Measurements from ENCODE around the gene ESYT1. TPM values are rescaled to one million over a fixed set of nuclear protein-coding genes. Genes with fewer than 3 reads are reported as not detected.

Gene ESYT1, protein sequence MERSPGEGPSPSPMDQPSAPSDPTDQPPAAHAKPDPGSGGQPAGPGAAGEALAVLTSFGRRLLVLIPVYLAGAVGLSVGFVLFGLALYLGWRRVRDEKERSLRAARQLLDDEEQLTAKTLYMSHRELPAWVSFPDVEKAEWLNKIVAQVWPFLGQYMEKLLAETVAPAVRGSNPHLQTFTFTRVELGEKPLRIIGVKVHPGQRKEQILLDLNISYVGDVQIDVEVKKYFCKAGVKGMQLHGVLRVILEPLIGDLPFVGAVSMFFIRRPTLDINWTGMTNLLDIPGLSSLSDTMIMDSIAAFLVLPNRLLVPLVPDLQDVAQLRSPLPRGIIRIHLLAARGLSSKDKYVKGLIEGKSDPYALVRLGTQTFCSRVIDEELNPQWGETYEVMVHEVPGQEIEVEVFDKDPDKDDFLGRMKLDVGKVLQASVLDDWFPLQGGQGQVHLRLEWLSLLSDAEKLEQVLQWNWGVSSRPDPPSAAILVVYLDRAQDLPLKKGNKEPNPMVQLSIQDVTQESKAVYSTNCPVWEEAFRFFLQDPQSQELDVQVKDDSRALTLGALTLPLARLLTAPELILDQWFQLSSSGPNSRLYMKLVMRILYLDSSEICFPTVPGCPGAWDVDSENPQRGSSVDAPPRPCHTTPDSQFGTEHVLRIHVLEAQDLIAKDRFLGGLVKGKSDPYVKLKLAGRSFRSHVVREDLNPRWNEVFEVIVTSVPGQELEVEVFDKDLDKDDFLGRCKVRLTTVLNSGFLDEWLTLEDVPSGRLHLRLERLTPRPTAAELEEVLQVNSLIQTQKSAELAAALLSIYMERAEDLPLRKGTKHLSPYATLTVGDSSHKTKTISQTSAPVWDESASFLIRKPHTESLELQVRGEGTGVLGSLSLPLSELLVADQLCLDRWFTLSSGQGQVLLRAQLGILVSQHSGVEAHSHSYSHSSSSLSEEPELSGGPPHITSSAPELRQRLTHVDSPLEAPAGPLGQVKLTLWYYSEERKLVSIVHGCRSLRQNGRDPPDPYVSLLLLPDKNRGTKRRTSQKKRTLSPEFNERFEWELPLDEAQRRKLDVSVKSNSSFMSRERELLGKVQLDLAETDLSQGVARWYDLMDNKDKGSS
- total RNA-seq (2022; extraction: Qiagen RNA extraction; ENCODE audit: low read depth) = 59.0 to 74.9 TPM (median 65.7 TPM) in 5 replicates

DNA sequence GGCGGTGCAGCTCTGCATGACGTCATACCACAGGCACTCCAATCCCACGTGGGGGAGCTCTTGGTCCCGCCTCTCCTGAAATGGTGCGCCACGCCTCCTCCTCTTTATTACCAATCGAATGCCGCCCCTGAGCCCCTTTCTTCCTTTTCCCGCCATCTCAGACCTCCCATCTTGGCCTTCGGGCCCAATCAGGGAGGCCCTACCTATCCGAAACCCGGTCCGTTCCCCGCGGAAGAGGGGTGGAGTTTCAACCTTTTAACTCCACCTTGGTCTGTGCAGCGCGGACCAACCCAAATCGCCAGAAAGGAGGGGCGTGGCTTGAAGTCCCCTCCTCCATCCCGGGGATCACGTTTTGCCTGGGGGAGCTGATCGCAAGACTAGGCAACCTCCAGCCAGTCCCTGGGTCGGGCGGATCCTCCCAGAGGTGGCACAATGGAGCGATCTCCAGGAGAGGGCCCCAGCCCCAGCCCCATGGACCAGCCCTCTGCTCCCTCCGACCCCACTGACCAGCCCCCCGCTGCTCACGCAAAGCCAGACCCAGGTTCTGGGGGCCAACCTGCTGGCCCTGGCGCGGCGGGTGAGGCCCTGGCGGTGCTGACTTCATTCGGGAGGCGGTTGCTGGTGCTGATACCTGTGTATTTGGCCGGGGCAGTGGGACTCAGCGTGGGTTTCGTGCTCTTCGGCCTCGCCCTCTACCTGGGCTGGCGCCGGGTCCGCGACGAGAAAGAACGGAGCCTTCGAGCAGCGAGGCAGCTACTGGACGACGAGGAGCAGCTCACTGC, at the start of gene ESYT1:
Gene ESYT1 (plus strand): TSS at position 380 of the 782 bp plus-strand sequence. CDS start 53 bp downstream, at position 433.

GRCh38 chr12:56079723-56080555, 48.1 kb upstream of the ESYT1 start, which contains the start of gene ERBB3:
Gene ERBB3, plus strand, starts transcription at chr12:56080165. Its CDS starts 136 bp downstream, at chr12:56080301.

DNA sequence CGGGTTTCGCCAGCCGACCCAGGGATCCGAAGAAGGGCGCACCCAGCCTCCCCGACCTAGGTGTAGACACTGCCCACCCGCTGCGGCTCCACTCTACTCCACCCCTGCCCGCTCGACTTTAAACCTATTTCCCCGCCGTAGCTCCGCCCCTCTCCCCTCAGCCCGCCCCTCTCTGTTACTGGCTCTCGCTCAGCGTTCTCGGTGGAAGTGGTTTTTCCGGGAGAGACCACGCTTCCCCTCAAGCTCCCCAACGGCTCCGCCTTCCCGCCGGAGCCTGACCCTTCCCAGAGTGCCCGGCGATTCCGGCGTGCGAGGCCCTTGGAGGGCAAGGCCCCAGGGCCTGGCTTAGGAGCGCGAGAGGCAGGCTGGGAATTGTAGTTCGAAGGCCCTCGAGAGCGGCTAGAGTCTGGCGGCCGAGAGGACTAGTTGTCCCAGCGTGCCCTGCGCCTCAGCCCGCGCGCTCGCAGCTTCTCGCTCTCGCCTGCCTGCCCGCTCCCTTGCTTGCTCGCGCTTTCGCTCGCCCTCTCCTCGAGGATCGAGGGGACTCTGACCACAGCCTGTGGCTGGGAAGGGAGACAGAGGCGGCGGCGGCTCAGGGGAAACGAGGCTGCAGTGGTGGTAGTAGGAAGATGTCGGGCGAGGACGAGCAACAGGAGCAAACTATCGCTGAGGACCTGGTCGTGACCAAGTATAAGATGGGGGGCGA, 23.8 kb upstream of the ESYT1 start, which contains the start of gene PA2G4:
Gene PA2G4 (plus strand): TSS at position 451 of the 706 bp plus-strand sequence. CDS start 179 bp downstream, at position 630.

DNA sequence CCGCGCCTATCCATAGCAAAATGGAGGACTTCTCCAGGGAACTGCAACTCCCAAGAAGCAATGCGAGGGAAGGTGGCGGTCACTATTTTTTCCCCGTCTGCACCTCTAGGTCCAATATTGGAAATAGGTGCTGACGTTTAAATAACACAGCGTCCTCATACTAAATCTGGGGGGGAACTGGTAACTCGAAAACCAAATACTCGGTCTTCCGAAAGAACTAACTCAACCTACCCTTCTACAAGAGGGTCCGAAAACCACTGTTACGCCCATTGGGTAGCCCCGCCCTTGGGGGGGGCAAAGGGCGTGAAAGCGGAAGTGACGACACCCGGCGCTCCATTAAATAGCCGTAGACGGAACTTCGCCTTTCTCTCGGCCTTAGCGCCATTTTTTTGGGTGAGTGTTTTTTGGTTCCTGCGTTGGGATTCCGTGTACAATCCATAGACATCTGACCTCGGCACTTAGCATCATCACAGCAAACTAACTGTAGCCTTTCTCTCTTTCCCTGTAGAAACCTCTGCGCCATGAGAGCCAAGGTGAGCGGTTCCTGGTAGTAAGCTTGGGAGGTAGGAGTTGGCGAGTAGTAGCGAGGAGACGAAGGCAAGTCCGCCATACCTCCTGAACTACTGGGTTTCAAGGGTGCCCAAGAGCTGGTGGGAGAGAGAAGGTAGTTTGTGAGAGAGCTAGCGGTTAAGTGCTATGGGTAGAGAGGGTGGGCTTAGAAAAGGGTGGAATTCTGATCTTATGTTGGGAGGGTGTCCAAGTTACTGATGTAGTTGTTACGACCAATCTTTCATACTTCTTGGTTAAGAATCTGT, 11.6 kb upstream of the ESYT1 start, which contains the start of gene RPL41:
Gene RPL41 (plus strand): TSS at position 367 of the 815 bp plus-strand sequence.

GRCh38 chr12:56117778-56118687, 10.0 kb upstream of the ESYT1 start, which contains the start of gene ZC3H10:
Gene ZC3H10, plus strand, starts transcription at chr12:56118266. Its CDS starts 2,297 bp downstream, at chr12:56120563.

GRCh38 chr12:56152132-56152755, 24.2 kb downstream of the ESYT1 start, which contains the start of gene MYL6B:
Gene MYL6B, plus strand, starts transcription at chr12:56152587. Its CDS starts 1,332 bp downstream, at chr12:56153919.

GRCh38 chr12:56158029-56158925, 30.2 kb downstream of the ESYT1 start, which contains the start of gene MYL6:
Gene MYL6, plus strand, starts transcription at chr12:56158359. Its CDS starts 43 bp downstream, at chr12:56158402.

GRCh38 chr12:56189099-56189917, 61.2 kb downstream of the ESYT1 start, which contains the start of gene SMARCC2:
Gene SMARCC2, minus strand, starts transcription at chr12:56189483. Its CDS starts 22 bp downstream, at chr12:56189461.

Other genes starting within 250 kb of the ESYT1 start
- 35.9 to 40.2 TPM (median 38.8 TPM) in 5 replicates for gene PYM1, start 200.4 kb upstream of the ESYT1 start, total RNA-seq (2022; extraction: Qiagen RNA extraction; ENCODE audit: low read depth)
- 16.5 to 20.0 TPM (median 19.3 TPM) in 5 replicates for gene DGKA, start 197.1 kb upstream of the ESYT1 start, total RNA-seq (2022; extraction: Qiagen RNA extraction; ENCODE audit: low read depth)
- gene PMEL, start 162.2 kb upstream of the ESYT1 start, total RNA-seq (2022; extraction: Qiagen RNA extraction; ENCODE audit: low read depth) = 0.75 to 1.4 TPM (median 0.87 TPM) in 5 replicates
- gene CDK2, start 161.4 kb upstream of the ESYT1 start, total RNA-seq (2022; extraction: Qiagen RNA extraction; ENCODE audit: low read depth) = 55.0 to 59.1 TPM (median 57.1 TPM) in 5 replicates
- 23.6 to 34.7 TPM (median 34.3 TPM) in 5 replicates for gene RAB5B, start 154.2 kb upstream of the ESYT1 start, total RNA-seq (2022; extraction: Qiagen RNA extraction; ENCODE audit: low read depth)
- 7.0 to 9.4 TPM (median 8.1 TPM) in 5 replicates for gene SUOX, start 131.0 kb upstream of the ESYT1 start, total RNA-seq (2022; extraction: Qiagen RNA extraction; ENCODE audit: low read depth)
- gene IKZF4, start 107.2 kb upstream of the ESYT1 start, total RNA-seq (2022; extraction: Qiagen RNA extraction; ENCODE audit: low read depth) = 1.8 to 3.4 TPM (median 2.4 TPM) in 5 replicates
- 641 to 1,011 TPM (median 739 TPM) in 5 replicates for gene RPS26, start 86.3 kb upstream of the ESYT1 start, total RNA-seq (2022; extraction: Qiagen RNA extraction; ENCODE audit: low read depth)
- 1.1 to 2.8 TPM (median 1.7 TPM) in 5 replicates for gene ERBB3, start 48.1 kb upstream of the ESYT1 start, total RNA-seq (2022; extraction: Qiagen RNA extraction; ENCODE audit: low read depth)
- gene PA2G4, start 23.7 kb upstream of the ESYT1 start, total RNA-seq (2022; extraction: Qiagen RNA extraction; ENCODE audit: low read depth) = 293 to 379 TPM (median 323 TPM) in 5 replicates
- gene RPL41, start 11.6 kb upstream of the ESYT1 start, total RNA-seq (2022; extraction: Qiagen RNA extraction; ENCODE audit: low read depth) = 5,266 to 6,618 TPM (median 5,546 TPM) in 5 replicates
- gene ZC3H10, start 10.0 kb upstream of the ESYT1 start, total RNA-seq (2022; extraction: Qiagen RNA extraction; ENCODE audit: low read depth) = 2.4 to 3.7 TPM (median 2.8 TPM) in 5 replicates
- 71.8 to 84.7 TPM (median 75.8 TPM) in 5 replicates for gene MYL6B, start 24.3 kb downstream of the ESYT1 start, total RNA-seq (2022; extraction: Qiagen RNA extraction; ENCODE audit: low read depth)
- 2,092 to 2,946 TPM (median 2,208 TPM) in 5 replicates for gene MYL6, start 30.1 kb downstream of the ESYT1 start, total RNA-seq (2022; extraction: Qiagen RNA extraction; ENCODE audit: low read depth)
- 30.7 to 37.5 TPM (median 36.2 TPM) in 5 replicates for gene SMARCC2, start 61.2 kb downstream of the ESYT1 start, total RNA-seq (2022; extraction: Qiagen RNA extraction; ENCODE audit: low read depth)
- 20.2 to 25.5 TPM (median 24.6 TPM) in 5 replicates for gene RNF41, start 93.7 kb downstream of the ESYT1 start, total RNA-seq (2022; extraction: Qiagen RNA extraction; ENCODE audit: low read depth)
- 58.0 to 66.9 TPM (median 62.4 TPM) in 5 replicates for gene NABP2, start 96.1 kb downstream of the ESYT1 start, total RNA-seq (2022; extraction: Qiagen RNA extraction; ENCODE audit: low read depth)
- gene SLC39A5, start 101.8 kb downstream of the ESYT1 start, total RNA-seq (2022; extraction: Qiagen RNA extraction; ENCODE audit: low read depth) = not detected in 5 replicates
- gene ANKRD52, start 130.1 kb downstream of the ESYT1 start, total RNA-seq (2022; extraction: Qiagen RNA extraction; ENCODE audit: low read depth) = 36.4 to 49.1 TPM (median 44.3 TPM) in 5 replicates
- 16.4 to 20.6 TPM (median 19.3 TPM) in 5 replicates for gene COQ10A, start 138.7 kb downstream of the ESYT1 start, total RNA-seq (2022; extraction: Qiagen RNA extraction; ENCODE audit: low read depth)
- 152 to 175 TPM (median 157 TPM) in 5 replicates for gene CS, start 172.1 kb downstream of the ESYT1 start, total RNA-seq (2022; extraction: Qiagen RNA extraction; ENCODE audit: low read depth)
- 117 to 168 TPM (median 137 TPM) in 5 replicates for gene CNPY2, start 187.7 kb downstream of the ESYT1 start, total RNA-seq (2022; extraction: Qiagen RNA extraction; ENCODE audit: low read depth)
- 11.9 to 16.2 TPM (median 14.3 TPM) in 5 replicates for gene PAN2, start 205.7 kb downstream of the ESYT1 start, total RNA-seq (2022; extraction: Qiagen RNA extraction; ENCODE audit: low read depth)
- 0.42 to 0.74 TPM (median 0.59 TPM) in 5 replicates for gene IL23A, start 210.6 kb downstream of the ESYT1 start, total RNA-seq (2022; extraction: Qiagen RNA extraction; ENCODE audit: low read depth)
- gene STAT2, start 231.8 kb downstream of the ESYT1 start, total RNA-seq (2022; extraction: Qiagen RNA extraction; ENCODE audit: low read depth) = 10.6 to 11.7 TPM (median 11.3 TPM) in 5 replicates
- gene APOF, start 234.6 kb downstream of the ESYT1 start, total RNA-seq (2022; extraction: Qiagen RNA extraction; ENCODE audit: low read depth) = not detected in 5 replicates

All from A549 treated with RU486 at 1 μM for 4 hours (cell line).